ENCODE data around the gene UEVLD. TPM values are rescaled to one million over a fixed set of nuclear protein-coding genes. Genes with fewer than 3 reads are reported as not detected.

The UEVLD gene
- total RNA-seq, 2 experiments from 2014 or later, result 13.9 to 22.8 TPM

GRCh38 chr11:18495703-18496102 is 92.8 kb downstream of the UEVLD start:
- Mint-ChIP-seq H3K9me3 (no peaks in the 10 kb centered on the region), H3K27me3 (no peaks in the 10 kb centered on the region), H3K36me3 (ENCODE audit: low read depth) (peaks cover 24% of the 10 kb centered on the region), H3K4me1 (ENCODE audit: low read depth) (peaks cover 3% of the 10 kb centered on the region), H3K27ac (no peak overlapping the region), H3K4me3 (no peak overlapping the region)
- ChIA-PET CTCF (no interaction called here), POLR2A (no interaction called here)
- no peak for DNase-seq
- TF ChIP-seq CTCF (IDR thresholded peaks at IDR 0.05), result no peak
- ATAC-seq, result no peak
- intact Hi-C loops (cut with micrococcal nuclease), result no loop called here

GRCh38 chr11:18495271-18495670 is 93.3 kb downstream of the UEVLD start:
- intact Hi-C loops (cut with micrococcal nuclease), result no loop called here
- CTCF ChIA-PET, result interaction anchor here (1.4 kb wide), 1 partner anchor 269 kb away, joined by 3 read pairs; no protein-coding TSS in a partner anchor
- H3K9me3 Mint-ChIP-seq, result no peaks in the 10 kb centered on the region
- DNase-seq, result no peak
- H3K27ac Mint-ChIP-seq, result no peak overlapping the region
- TF ChIP-seq CTCF (IDR thresholded peaks at IDR 0.05), result no peak
- peaks cover 3% of the 10 kb centered on the region for H3K4me1 Mint-ChIP-seq (ENCODE audit: low read depth)
- H3K27me3 Mint-ChIP-seq, result no peaks in the 10 kb centered on the region
- no peak overlapping the region for H3K4me3 Mint-ChIP-seq
- POLR2A ChIA-PET, result no interaction called here
- no peak for ATAC-seq
- H3K36me3 Mint-ChIP-seq (ENCODE audit: low read depth), result peaks cover 28% of the 10 kb centered on the region

- intact Hi-C loops (cut with micrococcal nuclease), result no loop called here
- no peak for TF ChIP-seq CTCF (IDR thresholded peaks at IDR 0.05)
- DNase-seq (no peak), ATAC-seq (no peak)
- H3K4me1 Mint-ChIP-seq (ENCODE audit: low read depth), result peaks cover 5% of the 10 kb centered on the region
- H3K36me3 Mint-ChIP-seq (ENCODE audit: low read depth), result peaks cover 31% of the 10 kb centered on the region
- no peak overlapping the region for H3K27ac Mint-ChIP-seq
- CTCF ChIA-PET, result interaction anchor here (1.2 to 1.5 kb wide), 3 partner anchors 17 to 234 kb away, joined by 3 to 5 read pairs (median 4); no protein-coding TSS in a partner anchor
- H3K4me3 Mint-ChIP-seq, result no peak overlapping the region
- POLR2A ChIA-PET, result no interaction called here
- no peaks in the 10 kb centered on the region for H3K9me3 Mint-ChIP-seq
- H3K27me3 Mint-ChIP-seq, result no peaks in the 10 kb centered on the region
Observed at GRCh38 chr11:18493310-18493709, 95.2 kb downstream of the UEVLD start.

DNA sequence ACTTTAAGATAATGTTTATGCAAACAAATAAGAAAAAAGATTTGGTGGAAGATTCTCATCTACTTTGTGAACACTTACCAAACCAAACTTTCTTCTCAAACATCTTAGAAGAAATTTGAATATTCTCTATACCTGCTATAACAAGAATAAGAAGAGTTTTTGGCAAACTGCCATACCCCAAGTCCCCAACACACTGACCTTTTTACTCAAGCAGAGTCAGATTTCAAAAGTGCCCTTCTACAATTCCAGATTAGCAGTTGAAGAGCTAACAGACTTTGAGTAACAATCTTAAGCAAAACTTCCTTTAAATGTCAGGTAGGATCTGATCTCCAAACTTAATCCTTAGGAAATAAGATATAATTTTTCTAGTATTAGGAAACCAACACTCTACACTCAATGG is 95.6 kb downstream of the UEVLD start:
- Mint-ChIP-seq H3K4me3 (no peak overlapping the region), H3K27ac (no peak overlapping the region), H3K4me1 (ENCODE audit: low read depth) (peaks cover 5% of the 10 kb centered on the region), H3K9me3 (no peaks in the 10 kb centered on the region), H3K27me3 (no peaks in the 10 kb centered on the region), H3K36me3 (ENCODE audit: low read depth) (peaks cover 30% of the 10 kb centered on the region)
- ATAC-seq (no peak), DNase-seq (no peak)
- no peak for TF ChIP-seq CTCF (IDR thresholded peaks at IDR 0.05)
- ChIA-PET CTCF (interaction anchor here (1.4 kb wide), 1 partner anchor 47 kb away, joined by 4 read pairs; no protein-coding TSS in a partner anchor), POLR2A (no interaction called here)
- intact Hi-C loops (cut with micrococcal nuclease), result no loop called here

- no peaks in the 10 kb centered on the region for H3K9me3 Mint-ChIP-seq
- CTCF ChIA-PET, result no interaction called here
Observed at GRCh38 chr11:18491924-18492323, 96.6 kb downstream of the UEVLD start.

More at GRCh38 chr11:18491924-18492323, 96.6 kb downstream of the UEVLD start:
- Mint-ChIP-seq H3K4me1 (ENCODE audit: low read depth) (peaks cover 5% of the 10 kb centered on the region), H3K27ac (no peak overlapping the region), H3K27me3 (no peaks in the 10 kb centered on the region), H3K4me3 (no peak overlapping the region), H3K36me3 (ENCODE audit: low read depth) (peaks cover 31% of the 10 kb centered on the region)
- POLR2A ChIA-PET, result no interaction called here
- no peak for DNase-seq
- ATAC-seq, result no peak
- intact Hi-C loops (cut with micrococcal nuclease), result no loop called here
- no peak for TF ChIP-seq CTCF (IDR thresholded peaks at IDR 0.05)

Measured in activated CD8-positive, alpha-beta T cell treated with anti-CD3 and anti-CD28 coated beads for 36 hours (primary cell).